CD4-positive, alpha-beta T cell treated with Interleukin-4 for 4 hours (primary cell): ENCODE measurements around the gene OR5L1.

Experiments
- DNase-seq: peaks from one replicate; pipeline ENCODE4 v3.0.0-alpha.2; 2020

Gene OR5L1

GRCh38 chr11:55811067-55811466 is at the start of gene OR5L1:
TSS of gene OR5L1 (plus strand) at chr11:55811367. CDS start at chr11:55811467, 100 bp downstream.
- DNase-seq = no peak

- DNase-seq = no peak
Observed at GRCh38 chr11:55773138-55773537, 38.0 kb upstream of the OR5L1 start, which contains the start of gene OR5D13. TSS of gene OR5D13 (plus strand) at chr11:55773438. CDS start at chr11:55773438, 0 bp downstream.

- no peak for DNase-seq
Observed at GRCh38 chr11:55791606-55792005, 19.6 kb upstream of the OR5L1 start.

- no peak for DNase-seq
Observed at GRCh38 chr11:55793321-55793720, 17.8 kb upstream of the OR5L1 start.

- DNase-seq = no peak
Observed at GRCh38 chr11:55795256-55795655, 15.9 kb upstream of the OR5L1 start, which contains the start of gene OR5D14. TSS of gene OR5D14 (plus strand) at chr11:55795556. CDS start at chr11:55795556, 0 bp downstream.

GRCh38 chr11:55806248-55806647 is 4.9 kb upstream of the OR5L1 start:
- no peak for DNase-seq

- DNase-seq = no peak
Observed at GRCh38 chr11:55819330-55819729, 8.2 kb downstream of the OR5L1 start, which contains the start of gene OR5D18. TSS of gene OR5D18 (plus strand) at chr11:55819630. CDS start at chr11:55819630, 0 bp downstream.

GRCh38 chr11:55826919-55827318 is 15.8 kb downstream of the OR5L1 start, which contains the start of gene OR5L2:
TSS of gene OR5L2 (plus strand) at chr11:55827219. CDS start at chr11:55827219, 0 bp downstream.
- no peak for DNase-seq

GRCh38 chr11:55838452-55838851 is 27.3 kb downstream of the OR5L1 start, which contains the start of gene OR5D16:
TSS of gene OR5D16 (plus strand) at chr11:55838752. CDS start at chr11:55838752, 0 bp downstream.
- no peak for DNase-seq

- DNase-seq = no peak
Observed at GRCh38 chr11:55847453-55847852, 36.3 kb downstream of the OR5L1 start.

GRCh38 chr11:55849037-55849436 is 37.9 kb downstream of the OR5L1 start:
- DNase-seq = no peak

GRCh38 chr11:55852141-55852540 is 41.0 kb downstream of the OR5L1 start:
- DNase-seq = no peak

- DNase-seq = no peak
Observed at GRCh38 chr11:55854704-55855103, 43.5 kb downstream of the OR5L1 start.
